Measurements from ENCODE around the gene HLX.

Gene HLX

DNA sequence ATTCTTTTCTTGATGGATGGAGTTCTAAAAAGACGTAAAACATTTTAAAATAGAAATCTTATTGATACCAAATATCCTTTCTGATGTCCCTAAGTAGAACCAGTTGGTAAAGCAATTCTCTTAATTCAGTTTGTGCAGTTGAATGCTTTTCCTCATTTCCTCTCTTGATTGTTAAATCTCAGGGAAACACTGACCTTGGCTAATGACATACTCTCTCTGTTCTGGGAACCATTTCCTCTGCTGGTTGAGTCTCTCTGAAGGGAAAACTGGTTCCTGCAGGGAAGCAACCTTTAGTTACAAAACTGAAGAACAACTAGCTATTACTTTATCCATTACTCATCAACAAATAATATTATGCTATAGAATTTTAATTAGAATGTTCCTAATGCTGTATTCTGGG, 36.7 kb downstream of the HLX start:
- Histone ChIP-seq H3K9me3 (ENCODE audit: control insufficient read depth, insufficient read depth, low read length) (no peaks in the 10 kb centered on the region), H3K27me3 (ENCODE audit: control insufficient read depth, insufficient read depth, low read length) (no peaks in the 10 kb centered on the region), H3K36me3 (ENCODE audit: control insufficient read depth, insufficient read depth, low read length) (no peaks in the 10 kb centered on the region), H3K4me1 (ENCODE audit: control insufficient read depth, insufficient read depth, low read length) (no peaks in the 10 kb centered on the region; the same call in 1 of the 2 replicates), H3K4me3 (ENCODE audit: low read length) (no peak overlapping the region), H3K27ac (ENCODE audit: low read length) (no peak overlapping the region)
- WGBS (ENCODE audit: insufficient coverage, insufficient read length) = no CpG with 5 or more reads among the region's 1 CpG
- DNase-seq (ENCODE audit: low read depth, low spot score) = no peak

DNA sequence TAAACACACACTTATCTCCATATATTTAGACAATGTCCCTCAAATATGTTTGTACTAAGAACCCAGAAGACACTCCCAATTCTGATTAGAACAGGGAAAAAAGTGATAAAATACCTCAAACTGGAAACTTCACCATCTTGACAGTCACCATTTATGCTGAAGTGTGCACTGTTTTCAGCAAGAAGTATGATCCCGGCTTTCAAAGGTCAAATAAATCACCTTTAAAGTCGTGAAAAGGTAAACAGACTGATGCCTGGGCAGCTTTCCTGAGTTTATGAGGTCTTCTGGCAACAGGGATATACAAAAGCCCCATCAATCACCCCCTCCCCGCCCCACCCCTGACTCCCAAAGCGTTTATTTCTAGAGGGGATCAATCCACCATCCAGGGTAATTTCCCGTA, 37.9 kb downstream of the HLX start:
- no peak overlapping the region for H3K4me3 ChIP-seq (ENCODE audit: low read length)
- DNase-seq (ENCODE audit: low read depth, low spot score) = no peak
- no peak overlapping the region for H3K27ac ChIP-seq (ENCODE audit: low read length)
- peaks cover 2% of the 10 kb centered on the region for H3K4me1 ChIP-seq (ENCODE audit: control insufficient read depth, insufficient read depth, low read length)
- no peaks in the 10 kb centered on the region for H3K27me3 ChIP-seq (ENCODE audit: control insufficient read depth, insufficient read depth, low read length)
- H3K36me3 ChIP-seq (ENCODE audit: control insufficient read depth, insufficient read depth, low read length) = no peaks in the 10 kb centered on the region
- no CpG with 5 or more reads among the region's 5 CpGs for WGBS (ENCODE audit: insufficient coverage, insufficient read length)
- H3K9me3 ChIP-seq (ENCODE audit: control insufficient read depth, insufficient read depth, low read length) = no peaks in the 10 kb centered on the region

GRCh38 chr1:220917535-220918209, 38.4 kb downstream of the HLX start:
- Histone ChIP-seq H3K9me3 (ENCODE audit: control insufficient read depth, insufficient read depth, low read length) (no peaks in the 10 kb centered on the region), H3K27ac (ENCODE audit: low read length) (no peak overlapping the region), H3K4me1 (ENCODE audit: control insufficient read depth, insufficient read depth, low read length) (peaks cover 2% of the 10 kb centered on the region), H3K36me3 (ENCODE audit: control insufficient read depth, insufficient read depth, low read length) (no peaks in the 10 kb centered on the region), H3K27me3 (ENCODE audit: control insufficient read depth, insufficient read depth, low read length) (no peaks in the 10 kb centered on the region), H3K4me3 (ENCODE audit: low read length) (no peak overlapping the region)
- WGBS (ENCODE audit: insufficient coverage, insufficient read length) = no CpG with 5 or more reads among the region's 2 CpGs
- no peak for DNase-seq (ENCODE audit: low read depth, low spot score)

GRCh38 chr1:220918285-220918951, 39.2 kb downstream of the HLX start:
- no peaks in the 10 kb centered on the region for H3K36me3 ChIP-seq (ENCODE audit: control insufficient read depth, insufficient read depth, low read length)
- H3K27me3 ChIP-seq (ENCODE audit: control insufficient read depth, insufficient read depth, low read length) = no peaks in the 10 kb centered on the region
- no peak for DNase-seq (ENCODE audit: low read depth, low spot score)
- no CpG with 5 or more reads among the region's 1 CpG for WGBS (ENCODE audit: insufficient coverage, insufficient read length)
- H3K9me3 ChIP-seq (ENCODE audit: control insufficient read depth, insufficient read depth, low read length) = no peaks in the 10 kb centered on the region
- H3K4me1 ChIP-seq (ENCODE audit: control insufficient read depth, insufficient read depth, low read length) = peaks cover 2% of the 10 kb centered on the region
- H3K4me3 ChIP-seq (ENCODE audit: low read length) = no peak overlapping the region
- H3K27ac ChIP-seq (ENCODE audit: low read length) = no peak overlapping the region

DNA sequence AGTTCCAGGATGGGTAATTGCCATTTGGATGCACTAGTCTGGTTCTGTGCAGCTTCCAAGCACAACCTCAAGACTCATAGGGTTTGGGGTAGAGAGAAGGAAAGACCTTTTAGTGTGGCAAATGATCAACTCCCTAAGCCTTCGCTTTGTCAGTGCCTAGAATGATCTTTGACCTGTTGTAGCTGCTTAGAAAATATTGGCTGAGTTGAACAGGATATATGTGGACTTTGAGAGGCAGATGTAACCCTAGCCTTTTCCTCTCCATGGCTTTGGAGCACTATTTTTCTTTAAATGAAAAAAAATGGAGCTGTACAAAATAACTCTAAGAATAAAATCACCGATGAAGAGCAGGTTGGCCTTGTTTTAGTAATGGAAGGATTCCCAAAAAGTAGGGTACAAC, 41.7 kb downstream of the HLX start:
- H3K27me3 ChIP-seq (ENCODE audit: control insufficient read depth, insufficient read depth, low read length) = no peaks in the 10 kb centered on the region
- peaks cover 2% of the 10 kb centered on the region; the same call in 1 of the 2 replicates for H3K4me1 ChIP-seq (ENCODE audit: control insufficient read depth, insufficient read depth, low read length)
- H3K36me3 ChIP-seq (ENCODE audit: control insufficient read depth, insufficient read depth, low read length) = no peaks in the 10 kb centered on the region
- no peak for DNase-seq (ENCODE audit: low read depth, low spot score)
- H3K27ac ChIP-seq (ENCODE audit: low read length) = no peak overlapping the region
- H3K9me3 ChIP-seq (ENCODE audit: control insufficient read depth, insufficient read depth, low read length) = no peaks in the 10 kb centered on the region
- no peak overlapping the region for H3K4me3 ChIP-seq (ENCODE audit: low read length)
- WGBS (ENCODE audit: insufficient coverage, insufficient read length) = no CpG with 5 or more reads among the region's 2 CpGs

DNA sequence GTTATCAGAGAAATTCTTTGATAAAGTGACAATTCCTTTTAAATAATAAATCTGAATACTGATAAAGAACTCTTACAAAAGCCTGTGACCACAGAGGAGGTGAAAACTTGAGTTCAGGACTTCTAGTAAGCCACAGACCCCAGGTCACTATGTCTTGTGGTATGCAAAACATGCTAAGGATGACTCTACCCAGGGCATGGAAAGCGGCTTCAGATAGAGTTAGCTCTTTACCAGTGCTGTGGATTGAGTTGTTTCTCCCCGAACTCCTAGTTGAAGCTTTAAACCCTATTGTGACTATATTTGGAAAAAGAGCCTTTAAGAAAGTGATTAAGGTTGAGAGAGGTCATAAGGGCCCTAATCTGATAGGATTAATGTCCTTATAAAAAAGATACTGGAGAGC, 42.3 kb downstream of the HLX start:
- Histone ChIP-seq H3K27ac (ENCODE audit: low read length) (no peak overlapping the region), H3K4me1 (ENCODE audit: control insufficient read depth, insufficient read depth, low read length) (peaks cover 2% of the 10 kb centered on the region; the same call in 1 of the 2 replicates), H3K9me3 (ENCODE audit: control insufficient read depth, insufficient read depth, low read length) (no peaks in the 10 kb centered on the region), H3K36me3 (ENCODE audit: control insufficient read depth, insufficient read depth, low read length) (no peaks in the 10 kb centered on the region), H3K27me3 (ENCODE audit: control insufficient read depth, insufficient read depth, low read length) (no peaks in the 10 kb centered on the region), H3K4me3 (ENCODE audit: low read length) (no peak overlapping the region)
- no peak for DNase-seq (ENCODE audit: low read depth, low spot score)
- WGBS (ENCODE audit: insufficient coverage, insufficient read length) = no CpG with 5 or more reads among the region's 2 CpGs

DNA sequence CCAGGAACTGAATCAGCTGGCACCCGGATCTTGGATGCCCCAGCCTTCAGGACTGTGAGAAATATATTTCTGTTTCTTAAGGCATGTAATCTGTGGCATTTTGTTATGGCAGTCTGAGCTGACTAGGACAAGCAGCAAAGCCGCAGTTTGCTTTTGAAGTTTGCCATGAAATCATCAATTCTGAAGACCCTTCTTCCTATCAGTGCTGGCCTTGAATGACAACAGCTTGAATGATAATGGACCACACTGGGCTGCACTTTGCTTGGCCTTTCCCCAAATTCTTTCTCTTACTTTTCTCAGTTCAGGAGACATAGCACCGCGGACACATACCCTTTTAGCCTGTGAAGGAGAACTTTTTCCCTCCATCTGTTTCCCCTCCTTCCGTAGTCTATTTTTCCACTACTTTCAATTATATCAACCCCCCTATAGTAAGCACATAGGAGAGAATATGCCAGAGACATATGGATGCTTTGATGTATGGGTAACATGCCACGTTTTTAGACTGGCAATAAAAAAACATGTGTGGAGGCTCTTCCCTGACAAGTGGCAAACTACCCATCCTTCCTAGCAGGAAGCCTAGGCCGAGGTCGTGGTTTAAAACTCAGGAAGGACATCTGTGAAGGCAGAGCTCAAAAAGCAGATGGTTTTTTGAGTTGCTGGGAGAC, 42.9 kb downstream of the HLX start:
- Histone ChIP-seq H3K27ac (ENCODE audit: low read length) (no peak overlapping the region), H3K4me1 (ENCODE audit: control insufficient read depth, insufficient read depth, low read length) (peaks cover 2% of the 10 kb centered on the region; the same call in 1 of the 2 replicates), H3K9me3 (ENCODE audit: control insufficient read depth, insufficient read depth, low read length) (no peaks in the 10 kb centered on the region), H3K27me3 (ENCODE audit: control insufficient read depth, insufficient read depth, low read length) (no peaks in the 10 kb centered on the region), H3K4me3 (ENCODE audit: low read length) (no peak overlapping the region), H3K36me3 (ENCODE audit: control insufficient read depth, insufficient read depth, low read length) (no peaks in the 10 kb centered on the region)
- DNase-seq (ENCODE audit: low read depth, low spot score) = no peak
- WGBS (ENCODE audit: insufficient coverage, insufficient read length) = no CpG with 5 or more reads among the region's 8 CpGs

DNA sequence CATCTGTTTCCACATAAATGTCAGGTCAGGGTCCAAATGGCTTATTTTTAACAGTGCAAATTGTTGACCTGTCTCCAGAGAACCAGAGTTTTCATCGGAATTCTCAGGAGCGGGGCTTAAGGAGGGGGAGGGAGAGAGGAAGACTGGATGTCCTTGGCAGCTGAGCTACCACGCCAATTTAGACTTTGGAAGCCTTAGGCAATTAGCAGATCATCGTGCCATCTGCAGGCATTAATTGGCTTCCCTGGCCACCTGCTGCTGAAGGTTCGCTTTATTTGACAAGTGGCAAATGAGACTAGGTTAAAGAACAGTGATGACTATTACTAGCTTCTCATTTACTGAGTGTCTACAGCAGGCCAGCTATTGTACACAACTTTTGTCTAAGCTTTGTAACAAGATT, 43.7 kb downstream of the HLX start:
- Histone ChIP-seq H3K27ac (ENCODE audit: low read length) (no peak overlapping the region), H3K27me3 (ENCODE audit: control insufficient read depth, insufficient read depth, low read length) (no peaks in the 10 kb centered on the region), H3K9me3 (ENCODE audit: control insufficient read depth, insufficient read depth, low read length) (no peaks in the 10 kb centered on the region), H3K4me3 (ENCODE audit: low read length) (no peak overlapping the region), H3K36me3 (ENCODE audit: control insufficient read depth, insufficient read depth, low read length) (no peaks in the 10 kb centered on the region), H3K4me1 (ENCODE audit: control insufficient read depth, insufficient read depth, low read length) (peaks cover 5% of the 10 kb centered on the region; the same call in 1 of the 2 replicates)
- DNase-seq (ENCODE audit: low read depth, low spot score) = no peak
- no CpG with 5 or more reads among the region's 5 CpGs for WGBS (ENCODE audit: insufficient coverage, insufficient read length)

GRCh38 chr1:220924331-220924970, 45.2 kb downstream of the HLX start:
- Histone ChIP-seq H3K4me1 (ENCODE audit: control insufficient read depth, insufficient read depth, low read length) (peaks cover 5% of the 10 kb centered on the region; the same call in 1 of the 2 replicates), H3K27me3 (ENCODE audit: control insufficient read depth, insufficient read depth, low read length) (no peaks in the 10 kb centered on the region), H3K9me3 (ENCODE audit: control insufficient read depth, insufficient read depth, low read length) (no peaks in the 10 kb centered on the region), H3K4me3 (ENCODE audit: low read length) (no peak overlapping the region), H3K36me3 (ENCODE audit: control insufficient read depth, insufficient read depth, low read length) (no peaks in the 10 kb centered on the region), H3K27ac (ENCODE audit: low read length) (no peak overlapping the region)
- DNase-seq (ENCODE audit: low read depth, low spot score) = no peak
- no CpG with 5 or more reads among the region's 3 CpGs for WGBS (ENCODE audit: insufficient coverage, insufficient read length)

DNA sequence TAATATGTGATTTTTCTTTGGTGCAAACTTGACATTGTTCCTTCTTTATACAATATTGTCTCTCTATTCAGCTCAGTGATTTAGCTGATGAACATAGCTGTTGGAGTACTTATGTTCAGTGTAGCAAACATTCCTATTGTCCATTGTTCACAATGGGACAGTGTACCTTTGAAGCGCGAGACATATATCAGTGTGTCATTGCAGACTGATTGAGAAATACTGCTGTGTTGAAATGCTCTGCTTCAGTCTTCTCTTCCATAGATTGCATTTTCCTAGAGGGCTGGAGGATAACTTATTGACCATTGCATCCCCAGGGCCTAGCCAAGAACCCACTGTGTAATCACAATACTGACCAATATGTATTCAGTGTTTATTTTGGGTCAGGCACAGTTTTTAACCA, 46.5 kb downstream of the HLX start:
- H3K36me3 ChIP-seq (ENCODE audit: control insufficient read depth, insufficient read depth, low read length) = no peaks in the 10 kb centered on the region
- no peak overlapping the region for H3K27ac ChIP-seq (ENCODE audit: low read length)
- no peak overlapping the region for H3K4me3 ChIP-seq (ENCODE audit: low read length)
- WGBS (ENCODE audit: insufficient coverage, insufficient read length) = no CpG with 5 or more reads among the region's 2 CpGs
- H3K27me3 ChIP-seq (ENCODE audit: control insufficient read depth, insufficient read depth, low read length) = no peaks in the 10 kb centered on the region
- H3K4me1 ChIP-seq (ENCODE audit: control insufficient read depth, insufficient read depth, low read length) = peaks cover 5% of the 10 kb centered on the region; the same call in 1 of the 2 replicates
- no peaks in the 10 kb centered on the region for H3K9me3 ChIP-seq (ENCODE audit: control insufficient read depth, insufficient read depth, low read length)
- DNase-seq (ENCODE audit: low read depth, low spot score) = no peak

Measured in iPS DF 6.9 (cell line).